CD4-positive, alpha-beta T cell treated with Interleukin-15 for 4 hours (primary cell): Measurements from ENCODE around the gene OR2H1.

Source experiments
- DNase-seq: peaks from one replicate; pipeline ENCODE4 v3.0.0-alpha.2; 2020; ENCODE audit warnings: low spot score

The OR2H1 gene

DNA sequence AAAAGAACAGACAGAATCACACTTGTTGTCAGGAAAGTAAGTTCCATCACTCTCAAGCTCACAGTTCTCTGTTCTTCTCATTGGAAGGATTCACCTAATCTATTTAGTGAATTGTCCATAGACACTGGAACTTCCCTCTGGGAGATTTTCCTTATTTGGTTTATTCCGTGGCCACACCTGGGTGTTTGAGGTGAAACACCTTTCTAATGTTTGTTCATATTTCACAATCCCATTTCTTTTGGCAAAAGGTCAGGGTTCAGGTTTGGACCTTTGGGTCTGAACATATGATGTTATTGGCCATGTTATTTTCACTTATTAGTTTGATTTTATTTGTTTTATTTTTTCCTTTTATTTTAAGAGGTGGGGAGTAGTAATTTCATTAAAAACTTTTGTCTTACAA, 26.8 kb downstream of the OR2H1 start:
- DNase-seq: no peak

GRCh38 chr6:29486577-29486976, 29.6 kb downstream of the OR2H1 start:
- DNase-seq: no peak

- no peak for DNase-seq
Observed at GRCh38 chr6:29487131-29487530, 30.2 kb downstream of the OR2H1 start.

- DNase-seq: no peak
Observed at GRCh38 chr6:29487660-29488059, 30.7 kb downstream of the OR2H1 start, which contains the start of gene MAS1L. TSS of gene MAS1L (minus strand) at chr6:29487956. CDS start at chr6:29487902, 54 bp downstream.

DNA sequence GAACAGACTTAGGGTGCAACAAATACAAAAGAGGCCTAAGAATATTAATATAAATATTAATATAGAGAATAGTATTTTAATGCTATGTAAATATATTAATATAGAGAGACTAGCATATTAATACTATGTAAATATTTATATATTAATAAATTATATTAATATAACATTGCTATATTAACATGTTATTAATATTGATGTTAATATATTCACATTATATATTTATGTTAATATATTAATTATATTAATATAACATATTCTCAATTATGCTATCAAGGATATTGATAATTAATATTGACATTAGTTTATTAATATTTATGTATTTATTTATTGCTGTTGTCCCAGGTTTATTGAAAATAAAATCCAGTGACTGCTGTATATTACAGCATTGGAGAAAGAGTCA, 31.9 kb downstream of the OR2H1 start:
- DNase-seq: no peak

- no peak for DNase-seq
Observed at GRCh38 chr6:29489286-29489685, 32.3 kb downstream of the OR2H1 start.

DNA sequence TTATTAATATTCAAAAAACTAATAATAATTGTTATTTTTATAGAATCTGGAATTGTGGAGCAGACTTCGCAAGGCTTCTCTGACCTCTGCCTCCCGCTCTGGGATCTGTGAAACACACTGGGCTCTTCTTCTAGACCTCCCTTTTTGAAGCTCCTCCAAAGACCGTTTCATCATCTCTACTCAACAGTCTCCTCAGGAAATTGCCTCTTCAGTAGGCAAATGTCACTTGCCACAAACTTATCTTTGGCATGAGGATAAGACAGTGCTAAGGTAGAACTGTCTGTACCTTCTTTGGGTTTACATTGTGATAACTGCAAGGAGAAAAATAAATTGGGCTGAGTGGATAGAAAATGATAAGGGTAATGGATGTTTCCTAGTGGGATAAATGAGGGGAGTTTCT, 33.1 kb downstream of the OR2H1 start:
- DNase-seq: no peak

DNA sequence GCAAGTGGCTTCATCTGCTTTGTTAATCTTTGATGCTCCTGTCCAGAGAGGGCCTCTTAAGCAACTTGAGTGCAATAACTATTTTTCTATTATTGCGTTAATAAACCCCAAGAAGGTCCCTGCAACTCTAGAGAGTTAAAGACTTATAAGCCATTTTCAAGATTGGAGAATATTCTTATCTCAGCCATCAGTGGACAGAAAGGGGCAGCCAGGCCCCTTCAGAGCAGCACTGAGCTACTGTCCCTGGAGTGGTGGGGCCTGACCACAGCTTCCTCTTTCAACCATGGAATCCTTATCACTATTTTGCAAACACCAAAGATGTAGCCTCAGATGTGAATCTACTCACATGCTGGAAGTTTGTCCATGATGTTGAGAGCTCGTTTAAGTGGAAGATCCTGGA, 33.6 kb downstream of the OR2H1 start:
- no peak for DNase-seq

GRCh38 chr6:29491574-29491973, 34.6 kb downstream of the OR2H1 start:
- no peak for DNase-seq

DNA sequence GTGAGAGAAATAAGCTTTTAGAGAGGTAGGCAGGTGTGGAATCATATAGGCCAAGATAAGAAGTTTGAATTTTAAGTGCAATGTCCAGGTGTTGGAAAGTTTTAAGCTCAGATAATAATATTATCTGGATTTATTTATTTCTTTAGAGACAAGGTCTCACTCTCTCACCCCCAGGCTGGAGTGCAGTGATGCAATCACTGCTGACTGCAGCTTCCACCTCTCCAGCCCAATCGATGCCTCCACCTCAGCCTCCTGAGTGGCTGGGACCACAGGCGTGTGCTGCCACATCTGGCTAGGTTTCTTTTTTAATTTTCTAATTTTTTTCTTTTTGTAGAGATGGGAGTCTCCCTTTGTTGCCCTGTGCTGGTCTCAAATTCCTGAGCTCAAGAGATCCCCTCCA, 36.3 kb downstream of the OR2H1 start:
- no peak for DNase-seq

DNA sequence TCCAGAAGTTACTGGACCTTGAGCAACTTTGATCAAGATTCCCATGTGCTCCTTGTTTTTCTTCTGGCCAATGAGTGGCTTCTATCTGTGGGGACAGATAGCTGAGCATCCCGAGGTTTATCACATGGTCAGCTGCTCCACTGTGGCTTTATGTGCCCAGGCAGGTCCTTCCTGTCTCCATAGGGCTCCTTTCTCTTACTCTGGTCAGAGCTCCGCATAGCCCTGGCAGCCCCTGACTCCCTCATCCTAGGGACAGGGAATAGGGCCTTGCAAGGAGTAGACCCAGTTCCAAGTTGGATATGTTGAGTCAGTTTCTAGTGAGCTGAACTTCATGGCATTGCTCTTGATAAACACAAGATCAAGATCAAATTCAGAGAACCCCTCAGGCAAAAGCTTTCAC, 37.2 kb downstream of the OR2H1 start:
- DNase-seq: no peak

DNA sequence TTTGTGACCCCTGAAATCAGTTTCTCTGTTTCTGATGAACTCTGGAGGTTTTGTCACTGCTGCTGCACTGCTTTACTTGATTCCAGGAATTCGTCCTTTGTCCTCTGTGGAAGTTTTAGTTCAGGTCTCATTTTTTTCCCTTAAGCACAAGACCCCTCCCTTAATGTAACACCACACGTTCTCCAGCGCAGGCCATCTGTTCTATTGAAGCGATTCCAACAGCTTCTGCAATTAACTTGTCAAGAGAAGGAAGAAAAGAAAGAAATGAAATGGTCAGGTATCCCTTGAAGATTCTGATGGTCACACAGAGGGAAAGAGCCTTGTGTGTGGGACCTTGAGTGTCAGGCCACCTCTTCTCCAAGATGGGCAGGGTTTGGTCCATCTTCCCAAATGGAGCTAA, 38.6 kb downstream of the OR2H1 start:
- DNase-seq: no peak

DNA sequence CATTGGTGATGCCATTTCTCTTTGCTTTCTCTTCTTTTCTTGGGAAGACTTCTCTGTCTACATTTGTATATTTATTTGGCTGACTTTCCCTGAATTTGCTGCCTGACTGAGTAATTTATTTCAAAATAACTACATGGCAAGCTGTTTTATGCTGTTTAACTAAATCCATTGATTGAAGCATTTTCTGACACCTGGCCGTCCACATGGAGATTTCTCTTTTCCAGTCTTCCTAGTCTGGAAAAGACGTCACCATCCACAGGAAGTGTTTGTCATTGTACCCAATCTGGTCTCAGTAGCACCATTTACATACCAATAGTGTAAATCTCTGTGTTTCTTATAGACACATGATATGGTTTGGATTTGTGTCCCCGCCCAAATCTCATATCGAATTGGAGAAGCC, 40.0 kb downstream of the OR2H1 start:
- no peak for DNase-seq

DNA sequence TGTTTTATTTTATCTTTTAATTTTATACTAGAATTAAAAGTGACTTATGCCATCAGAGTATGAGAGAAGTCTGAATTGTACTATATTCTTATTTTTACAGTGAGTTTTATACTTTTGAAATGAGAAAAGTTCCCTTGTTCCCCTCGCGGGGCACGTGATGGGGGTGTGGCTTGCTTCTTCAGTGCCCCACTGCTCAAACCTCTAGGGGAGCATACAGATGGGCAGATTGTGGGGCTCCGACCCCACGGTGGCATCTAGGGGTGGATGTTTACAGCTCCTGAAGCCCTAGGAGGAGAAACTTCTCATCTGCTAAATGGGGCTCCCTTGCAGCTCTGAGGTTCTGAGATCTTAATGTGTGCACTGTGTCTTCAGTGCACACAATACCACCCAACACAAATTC, 42.7 kb downstream of the OR2H1 start:
- DNase-seq: no peak

DNA sequence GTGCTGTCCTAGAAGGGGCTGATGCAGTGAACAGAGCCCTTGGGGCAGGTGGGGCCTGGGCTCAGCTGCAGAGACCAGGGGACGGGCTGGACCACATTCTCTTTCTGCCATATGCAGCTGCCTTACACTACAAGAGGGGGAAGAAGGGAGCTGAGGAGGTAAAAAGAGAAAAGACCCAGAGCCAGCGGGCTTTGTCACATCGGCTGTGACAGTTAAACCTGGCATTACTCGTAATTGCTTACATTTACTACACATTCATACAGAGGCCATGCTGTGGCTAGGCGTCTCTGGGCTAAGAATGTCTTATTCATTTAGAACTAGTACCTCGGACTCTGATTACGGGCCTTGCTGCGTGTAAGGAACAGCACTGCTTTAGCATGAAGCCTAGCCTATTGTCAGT, 43.6 kb downstream of the OR2H1 start:
- DNase-seq: no peak

DNA sequence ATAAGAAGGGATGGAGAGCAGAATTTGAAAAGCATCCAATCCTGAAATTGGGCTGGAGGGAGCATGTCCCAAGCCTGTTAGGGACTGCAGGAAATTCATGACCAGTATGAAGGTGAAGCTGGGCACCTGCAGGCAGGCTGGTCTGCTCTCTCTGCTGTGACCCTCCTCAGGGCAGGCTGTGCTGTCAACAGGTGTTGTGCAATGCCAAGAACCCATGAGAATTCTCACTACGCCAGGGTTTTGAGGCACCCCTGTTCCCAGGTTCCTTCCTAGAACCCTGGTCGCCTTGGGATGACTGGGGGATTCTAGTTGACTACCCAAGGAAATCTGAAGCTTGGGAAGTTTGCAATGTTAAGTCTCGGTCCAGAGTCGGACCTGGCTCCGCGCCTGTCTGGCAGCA, 44.2 kb downstream of the OR2H1 start:
- DNase-seq: no peak

DNA sequence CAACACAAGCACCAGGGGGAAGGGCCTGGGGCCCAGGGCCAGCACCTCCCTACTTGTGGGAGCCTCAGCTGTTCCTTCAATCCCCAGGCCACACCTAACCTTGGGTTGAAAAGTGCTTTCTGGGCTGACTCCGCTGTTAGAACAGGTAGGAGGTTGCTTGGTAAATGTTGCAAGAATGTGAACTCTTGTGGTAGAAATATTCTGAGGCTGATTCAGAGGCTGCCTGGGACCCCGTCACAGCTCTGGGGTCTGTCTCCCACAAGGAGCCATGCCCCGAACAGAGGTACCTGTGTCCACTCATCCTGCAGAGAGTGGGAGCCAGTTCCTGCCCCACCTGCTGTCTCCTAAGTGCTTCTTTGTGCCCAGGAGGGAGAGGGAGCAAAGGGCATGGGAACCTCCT, 45.2 kb downstream of the OR2H1 start:
- no peak for DNase-seq

- no peak for DNase-seq
Observed at GRCh38 chr6:29502597-29502996, 45.6 kb downstream of the OR2H1 start.

GRCh38 chr6:29504961-29505360, 48.0 kb downstream of the OR2H1 start:
- no peak for DNase-seq

DNA sequence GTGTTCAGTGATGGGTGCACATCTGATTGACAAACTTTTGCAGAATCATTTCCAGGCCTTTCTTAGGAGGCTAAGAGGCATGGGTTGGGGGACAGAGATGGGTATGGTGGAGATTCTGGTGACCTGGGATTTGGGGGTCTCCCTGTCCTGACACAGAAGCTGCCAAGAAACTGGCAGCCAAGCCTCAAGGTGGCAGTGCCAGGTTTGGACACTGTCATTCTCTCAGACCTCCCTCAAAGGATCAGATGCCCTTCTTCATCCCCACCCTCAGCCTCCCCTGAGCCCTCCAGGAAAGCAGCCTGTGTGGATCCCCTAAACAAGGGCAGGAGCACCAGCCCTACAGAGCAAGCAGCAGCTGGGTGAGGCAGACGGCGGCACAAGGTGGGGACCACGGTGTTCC, 48.9 kb downstream of the OR2H1 start:
- no peak for DNase-seq

- DNase-seq: no peak
Observed at GRCh38 chr6:29506446-29507067, 49.6 kb downstream of the OR2H1 start.

DNA sequence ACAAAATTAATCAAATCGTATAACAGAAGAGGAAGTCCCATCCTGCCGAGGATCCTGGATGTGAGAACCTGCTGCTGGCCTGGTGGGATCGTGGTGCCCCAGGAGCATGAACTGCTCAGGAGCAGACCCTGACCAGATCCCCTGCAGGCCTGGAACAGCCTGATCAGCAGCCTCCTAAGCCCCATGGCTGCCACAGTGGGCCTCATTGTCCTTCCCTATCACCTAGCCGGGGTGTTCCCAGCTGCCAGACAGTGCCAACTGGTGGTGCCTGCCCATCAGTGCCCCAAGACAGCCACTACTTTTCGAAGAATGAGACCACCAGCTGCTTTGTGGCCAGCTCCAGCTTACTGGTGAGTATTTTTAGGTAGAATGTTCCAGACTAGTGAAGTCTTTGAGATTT, 50.4 kb downstream of the OR2H1 start:
- DNase-seq: no peak

- DNase-seq: no peak
Observed at GRCh38 chr6:29509239-29509638, 52.3 kb downstream of the OR2H1 start.

DNA sequence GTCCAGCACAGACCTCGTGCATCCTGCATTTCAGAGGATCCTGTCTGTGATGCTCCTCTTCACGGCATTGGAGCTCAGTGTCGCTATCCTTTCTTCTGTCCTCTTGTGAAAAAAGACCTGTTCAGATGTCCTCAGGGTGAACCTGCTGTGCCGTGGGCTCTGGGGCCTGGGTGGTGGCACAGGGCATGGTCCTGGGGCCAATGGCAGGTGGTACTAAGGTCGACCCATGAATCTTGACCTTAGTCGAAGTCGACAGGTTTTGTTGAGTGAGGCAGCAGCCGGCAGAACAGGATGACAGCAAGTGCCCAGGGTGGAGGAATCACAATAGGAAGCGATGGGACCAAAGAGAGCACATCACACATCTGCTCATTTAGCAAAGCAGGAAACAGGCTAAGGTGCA, 52.8 kb downstream of the OR2H1 start:
- DNase-seq: no peak

GRCh38 chr6:29510202-29510601, 53.2 kb downstream of the OR2H1 start:
- DNase-seq: no peak
